ENCODE results near the gene CREBL2. TPM values are rescaled to one million over a fixed set of nuclear protein-coding genes. Genes with fewer than 3 reads are reported as not detected.

CREBL2 gene
- total RNA-seq, 6 experiments from 2014 or later, result 20.9 to 25.7 (median 23.2) TPM

DNA sequence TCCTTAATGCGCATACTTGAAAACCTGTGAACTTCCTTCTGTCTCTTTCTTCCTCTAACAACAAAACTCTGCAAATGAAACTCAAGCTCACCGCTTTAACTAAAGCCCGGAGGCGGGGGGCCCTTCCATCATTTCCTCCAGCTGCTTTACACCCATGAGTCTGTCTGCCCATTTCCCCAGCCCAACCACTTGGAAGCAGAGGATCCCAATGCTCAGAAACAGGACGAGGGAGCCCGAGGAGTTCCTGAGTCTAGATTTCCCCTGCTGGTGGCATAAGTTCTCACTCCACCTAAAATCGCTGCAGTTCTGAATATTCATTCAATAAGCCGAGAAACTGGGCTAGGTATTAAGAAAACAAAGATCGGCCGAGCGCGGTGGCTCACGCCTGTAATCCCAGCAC, 53.5 kb downstream of the CREBL2 start:
- TF ChIP-seq, protein P1, sequence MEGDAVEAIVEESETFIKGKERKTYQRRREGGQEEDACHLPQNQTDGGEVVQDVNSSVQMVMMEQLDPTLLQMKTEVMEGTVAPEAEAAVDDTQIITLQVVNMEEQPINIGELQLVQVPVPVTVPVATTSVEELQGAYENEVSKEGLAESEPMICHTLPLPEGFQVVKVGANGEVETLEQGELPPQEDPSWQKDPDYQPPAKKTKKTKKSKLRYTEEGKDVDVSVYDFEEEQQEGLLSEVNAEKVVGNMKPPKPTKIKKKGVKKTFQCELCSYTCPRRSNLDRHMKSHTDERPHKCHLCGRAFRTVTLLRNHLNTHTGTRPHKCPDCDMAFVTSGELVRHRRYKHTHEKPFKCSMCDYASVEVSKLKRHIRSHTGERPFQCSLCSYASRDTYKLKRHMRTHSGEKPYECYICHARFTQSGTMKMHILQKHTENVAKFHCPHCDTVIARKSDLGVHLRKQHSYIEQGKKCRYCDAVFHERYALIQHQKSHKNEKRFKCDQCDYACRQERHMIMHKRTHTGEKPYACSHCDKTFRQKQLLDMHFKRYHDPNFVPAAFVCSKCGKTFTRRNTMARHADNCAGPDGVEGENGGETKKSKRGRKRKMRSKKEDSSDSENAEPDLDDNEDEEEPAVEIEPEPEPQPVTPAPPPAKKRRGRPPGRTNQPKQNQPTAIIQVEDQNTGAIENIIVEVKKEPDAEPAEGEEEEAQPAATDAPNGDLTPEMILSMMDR (IDR thresholded peaks at IDR 0.05), result no peak
- Mint-ChIP-seq H3K4me1 (ENCODE audit: low read depth) (peaks cover 27% of the 10 kb centered on the region), H3K9me3 (no peaks in the 10 kb centered on the region), H3K27me3 (ENCODE audit: insufficient read depth) (peaks cover 5% of the 10 kb centered on the region), H3K27ac (no peak overlapping the region), H3K36me3 (ENCODE audit: low read depth) (no peaks in the 10 kb centered on the region), H3K4me3 (no peak overlapping the region)
- DNase-seq, result no peak

DNA sequence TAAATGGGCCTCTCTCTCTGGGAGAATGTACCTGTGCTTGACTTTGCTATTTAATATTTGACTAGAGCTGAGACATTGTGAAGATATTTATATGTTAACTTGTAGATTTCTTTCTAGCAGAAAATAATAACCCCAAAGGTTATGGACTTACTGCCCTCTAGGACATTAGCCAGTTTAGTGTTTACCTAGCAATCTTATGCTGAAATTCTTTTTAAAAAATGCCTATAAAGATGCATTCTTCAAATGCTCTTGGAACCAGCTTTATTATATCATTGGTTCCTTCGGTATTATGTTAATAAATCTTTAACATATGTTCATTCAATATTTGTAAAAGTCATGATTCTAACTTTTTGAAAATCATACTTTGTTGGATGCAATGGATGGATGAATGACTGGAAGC, 56.3 kb downstream of the CREBL2 start:
- TF ChIP-seq, protein P1 (IDR thresholded peaks at IDR 0.05), result no peak
- Mint-ChIP-seq H3K27ac (no peak overlapping the region), H3K4me1 (ENCODE audit: low read depth) (peaks cover 21% of the 10 kb centered on the region), H3K4me3 (no peak overlapping the region), H3K9me3 (no peaks in the 10 kb centered on the region), H3K27me3 (ENCODE audit: insufficient read depth) (peaks cover 5% of the 10 kb centered on the region), H3K36me3 (ENCODE audit: low read depth) (no peaks in the 10 kb centered on the region)
- no peak for DNase-seq

DNA sequence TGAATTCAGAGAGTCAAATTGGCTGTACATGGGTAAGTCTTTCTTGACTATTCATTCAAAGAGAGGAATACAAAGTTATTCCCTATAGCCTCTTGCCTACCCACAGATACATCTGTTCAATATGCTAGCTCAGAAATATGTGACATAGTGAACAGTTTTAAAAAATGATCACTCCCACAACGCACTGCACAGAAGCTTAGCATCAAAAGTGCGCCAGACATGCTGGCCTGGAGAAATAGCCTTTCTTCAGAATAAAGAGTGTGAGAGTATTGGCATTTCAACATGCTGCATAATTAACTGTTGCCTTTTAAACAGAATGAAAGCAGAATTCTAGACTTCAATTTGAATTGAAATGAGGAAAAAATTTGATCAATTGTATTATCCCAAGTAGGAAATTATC, 57.3 kb downstream of the CREBL2 start:
- no peak overlapping the region for H3K4me3 Mint-ChIP-seq
- no peaks in the 10 kb centered on the region for H3K36me3 Mint-ChIP-seq (ENCODE audit: low read depth)
- H3K27ac Mint-ChIP-seq, result no peak overlapping the region
- H3K9me3 Mint-ChIP-seq, result no peaks in the 10 kb centered on the region
- no peak for DNase-seq
- H3K4me1 Mint-ChIP-seq (ENCODE audit: low read depth), result peaks cover 28% of the 10 kb centered on the region
- TF ChIP-seq, protein P1 (IDR thresholded peaks at IDR 0.05), result no peak
- peaks cover 5% of the 10 kb centered on the region for H3K27me3 Mint-ChIP-seq (ENCODE audit: insufficient read depth)

DNA sequence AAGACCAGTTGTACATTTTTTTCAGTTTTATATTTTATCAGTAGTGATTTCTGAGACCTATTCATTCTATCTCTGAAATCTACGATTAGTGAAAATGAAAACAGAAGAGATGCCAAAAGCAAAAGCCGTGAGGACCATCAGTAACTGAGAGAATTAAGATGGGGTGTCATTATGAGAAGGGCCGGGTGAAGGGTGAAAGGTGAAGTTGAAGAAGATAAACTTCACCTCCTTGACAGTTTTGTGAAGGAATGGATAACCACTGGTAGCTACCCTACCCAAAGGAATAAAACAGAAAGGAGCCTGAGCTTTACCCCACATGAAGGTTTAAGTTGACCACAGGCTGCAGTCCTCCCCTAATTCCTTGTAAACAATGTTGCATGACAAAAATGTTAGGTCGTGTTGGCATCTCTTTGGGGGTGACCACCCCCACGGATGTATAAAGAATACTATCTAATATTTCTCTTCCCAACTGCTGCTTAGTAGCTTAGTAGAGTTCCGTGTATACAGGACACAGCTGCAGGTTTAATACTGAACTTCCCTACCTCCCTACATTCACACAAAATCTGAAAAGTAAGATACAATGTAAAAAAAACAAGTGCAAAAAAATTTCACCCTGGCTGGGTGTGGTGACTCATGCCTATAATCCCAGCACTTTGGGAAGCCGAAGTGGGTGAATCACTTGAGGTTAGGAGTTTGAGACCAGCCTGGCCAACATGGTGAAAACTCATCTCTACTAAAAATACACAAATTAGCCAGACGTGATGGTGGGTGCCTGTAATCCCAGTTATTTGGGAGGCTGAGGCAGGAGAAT, 60.4 kb downstream of the CREBL2 start:
- Mint-ChIP-seq H3K27ac (no peak overlapping the region), H3K9me3 (no peaks in the 10 kb centered on the region), H3K27me3 (ENCODE audit: insufficient read depth) (no peaks in the 10 kb centered on the region; the same call in none of the 2 replicates), H3K4me1 (ENCODE audit: low read depth) (peaks cover 28% of the 10 kb centered on the region), H3K36me3 (ENCODE audit: low read depth) (no peaks in the 10 kb centered on the region), H3K4me3 (peak overlapping the region; percentile 40; the same call in 1 of the 2 replicates)
- DNase-seq, result peak; percentile 77
- TF ChIP-seq, protein P1 (IDR thresholded peaks at IDR 0.05), result no peak

DNA sequence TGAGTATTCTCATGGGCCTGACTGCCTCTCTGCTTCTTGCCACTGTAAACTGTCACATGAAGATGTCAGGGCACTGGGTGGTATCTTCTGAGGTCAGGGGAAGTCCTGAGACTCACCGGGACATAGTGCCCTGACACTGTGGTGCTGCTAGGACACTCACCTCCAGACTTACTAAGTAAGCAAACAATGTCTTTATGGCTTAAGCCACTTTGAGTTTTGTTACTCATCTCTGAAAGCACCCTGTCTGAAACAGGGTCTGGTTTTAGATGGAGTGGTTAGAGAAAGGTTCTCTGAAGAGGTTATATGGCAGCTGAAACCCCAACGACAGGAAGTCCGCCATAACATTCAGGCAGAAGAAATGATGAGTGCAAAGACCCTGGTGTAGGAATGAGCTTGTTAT, 61.6 kb downstream of the CREBL2 start:
- DNase-seq, result no peak
- no peak overlapping the region for H3K27ac Mint-ChIP-seq
- H3K36me3 Mint-ChIP-seq (ENCODE audit: low read depth), result no peaks in the 10 kb centered on the region
- TF ChIP-seq, protein P1 (IDR thresholded peaks at IDR 0.05), result no peak
- H3K27me3 Mint-ChIP-seq (ENCODE audit: insufficient read depth), result no peaks in the 10 kb centered on the region; the same call in 1 of the 2 replicates
- H3K4me3 Mint-ChIP-seq, result no peak overlapping the region
- H3K9me3 Mint-ChIP-seq, result no peaks in the 10 kb centered on the region
- peaks cover 25% of the 10 kb centered on the region for H3K4me1 Mint-ChIP-seq (ENCODE audit: low read depth)
